A549 (cell line): Measurements from ENCODE around the gene RAB8A. TPM values are rescaled to one million over a fixed set of nuclear protein-coding genes. Genes with fewer than 3 reads are reported as not detected.

ENCODE experiments used
- ATAC-seq, 2 experiments: fragments of 200-7000 bp in 1 of 2; fragments of >200 bp in 1 of 2; cut with Nextera tagmentation in 1 of 2; cut with Tn5 transposase in 1 of 2; 3 replicates each; pipeline versions ENCODE4 v1.8.0 to v1.9.1; 2018 to 2020; ENCODE audit warnings: mild to moderate bottlenecking in 1 of 2, moderate library complexity in 1 of 2
- CTCF ChIA-PET: fragments of 300-600 bp; sonication (Branson Sonifier 250); formaldehyde crosslinking; extraction: SDS; loops from one replicate; lab custom pipeline; 2021; ENCODE audit warnings: antibody characterized with exemption, inconsistent platforms; lab: Yijun Ruan, JAX
- POLR2A ChIA-PET: fragments of 350-600 bp; formaldehyde crosslinking; extraction: SDS; loops from one replicate; lab custom pipeline; 2021; ENCODE audit warnings: antibody characterized with exemption, inconsistent platforms; lab: Yijun Ruan, JAX
- DNase-seq, 2 experiments: peaks; one replicate each; pipeline versions ENCODE4 v3.0.0 to v3.0.0-alpha.2; 2011 to 2016; ENCODE audit warnings: low read depth in 1 of 2, low spot score in 1 of 2
- FAIRE-seq: peaks from 2 replicates; lab custom pipeline; 2011; peaks lifted over from hg19 to GRCh38; lab: Jason Lieb, UNC
- H3K27ac ChIP-seq, 2 experiments: fragments of >200 bp; sonication (Bioruptor Twin); formaldehyde crosslinking; 3 replicates each; pipeline ENCODE4 v1.5.1; 2016 to 2017
- H3K4me1 ChIP-seq: fragments of >200 bp; sonication (Bioruptor Twin); formaldehyde crosslinking; 3 replicates; pipeline ENCODE4 v1.6.1; 2016
- H3K4me2 ChIP-seq: fragments of >200 bp; sonication (Bioruptor Twin); formaldehyde crosslinking; 3 replicates; pipeline ENCODE4 v1.6.1; 2016
- H3K4me3 ChIP-seq: fragments of >200 bp; sonication (Bioruptor Twin); formaldehyde crosslinking; 3 replicates; pipeline ENCODE4 v1.5.1; 2016
- H3K9me3 ChIP-seq: fragments of >200 bp; sonication (Bioruptor Twin); formaldehyde crosslinking; 3 replicates; pipeline ENCODE4 v1.6.1; 2016
- ATOH8 ChIP-seq: fragments of 250-450 bp; sonication (Bioruptor Pico); IDR thresholded peaks from 2 replicates; pipeline ENCODE4 v1.5.0; 2020; ENCODE audit warnings: low read depth, mild to moderate bottlenecking, moderate library complexity
- CBX2 ChIP-seq: fragments of 200-600 bp; sonication (generic); IDR thresholded peaks from 2 replicates; pipeline ENCODE4 v1.6.1; 2016; ENCODE audit warnings: low read depth, mild to moderate bottlenecking, borderline replicate concordance
- CEBPB ChIP-seq, 2 experiments: fragments of >200 bp in 1 of 2; sonication (Bioruptor Twin) in 1 of 2; formaldehyde crosslinking in 1 of 2; IDR thresholded peaks; 2 replicates each; pipeline ENCODE4 v1.6.1; 2012 to 2016
- CHD2 ChIP-seq: fragments of 150-350 bp; IDR thresholded peaks from 2 replicates; pipeline ENCODE4 v1.6.1; 2014; ENCODE audit warnings: low read length; ENCODE audit not compliant: partially characterized antibody
- CTCF ChIP-seq: fragments of >200 bp; sonication (Bioruptor Twin); formaldehyde crosslinking; IDR thresholded peaks from 3 replicates; pipeline ENCODE4 v1.5.1; 2016
- EP300 ChIP-seq, 2 experiments: fragments of >200 bp; sonication (Bioruptor Twin); formaldehyde crosslinking; IDR thresholded peaks; 2 replicates in 1 of 2; 3 replicates in 1 of 2; pipeline ENCODE4 v1.6.1; 2016 to 2017
- ESRRA ChIP-seq: fragments of 150-350 bp; IDR thresholded peaks from 2 replicates; pipeline ENCODE4 v1.6.1; 2014; ENCODE audit warnings: mild to moderate bottlenecking, low read length, borderline replicate concordance
- FOSL2 ChIP-seq, 2 experiments: fragments of 450-650 bp in 1 of 2; fragments of >200 bp in 1 of 2; sonication (Bioruptor Twin) in 1 of 2; formaldehyde crosslinking; IDR thresholded peaks; 2 replicates each; pipeline versions ENCODE4 v1.5.0 to v1.6.1; 2016 to 2020; ENCODE audit warnings: mild to moderate bottlenecking in 1 of 2, moderate library complexity in 1 of 2
- GATA3 ChIP-seq: IDR thresholded peaks from 2 replicates; pipeline ENCODE4 v1.6.1; 2012; ENCODE audit warnings: borderline replicate concordance
- HOXB5 ChIP-seq: fragments of 250-450 bp; sonication (Bioruptor Pico); IDR thresholded peaks from 2 replicates; pipeline ENCODE4 v1.5.0; 2020; ENCODE audit warnings: mild to moderate bottlenecking, moderate library complexity
- MAFK ChIP-seq: fragments of 450-650 bp; IDR thresholded peaks from 2 replicates; pipeline ENCODE4 v1.6.1; 2014; ENCODE audit not compliant: partially characterized antibody
- MAX ChIP-seq: IDR thresholded peaks from 2 replicates; pipeline ENCODE4 v1.6.1; 2012
- PHF8 ChIP-seq: fragments of 200-600 bp; sonication (generic); IDR thresholded peaks from 2 replicates; pipeline ENCODE4 v1.6.1; 2016; ENCODE audit warnings: low read depth, mild to moderate bottlenecking, antibody characterized with exemption, moderate library complexity, borderline replicate concordance
- POLR2AphosphoS2 ChIP-seq: conservative IDR thresholded peaks from 2 replicates; pipeline ENCODE4 v1.6.1; 2012; ENCODE audit warnings: low read length, improper control_type of control experiment, inconsistent platforms
- RARB ChIP-seq: fragments of 250-450 bp; sonication (Bioruptor Pico); IDR thresholded peaks from 2 replicates; pipeline ENCODE4 v1.8.0; 2021; ENCODE audit warnings: mild to moderate bottlenecking, moderate library complexity
- RFX5 ChIP-seq: fragments of 450-650 bp; IDR thresholded peaks from 2 replicates; pipeline ENCODE4 v1.7.1; 2014; ENCODE audit warnings: antibody characterized with exemption, mild to moderate bottlenecking, moderate library complexity
- RNF2 ChIP-seq: fragments of 200-600 bp; sonication (generic); IDR thresholded peaks from 2 replicates; pipeline ENCODE4 v1.6.1; 2016; ENCODE audit warnings: low read depth, mild to moderate bottlenecking, antibody characterized with exemption, moderate library complexity, borderline replicate concordance
- TFCP2L1 ChIP-seq: fragments of 250-450 bp; sonication (Bioruptor Pico); IDR thresholded peaks from 2 replicates; pipeline ENCODE4 v1.5.0; 2021; ENCODE audit warnings: mild to moderate bottlenecking
- TP53 ChIP-seq: fragments of 250-450 bp; sonication (Bioruptor Pico); IDR thresholded peaks from 2 replicates; pipeline ENCODE4 v1.5.0; 2021; ENCODE audit warnings: mild to moderate bottlenecking, moderate library complexity
- ZNF302 ChIP-seq: fragments of 250-450 bp; sonication (Bioruptor Pico); IDR thresholded peaks from 2 replicates; pipeline ENCODE4 v1.9.0; 2021; ENCODE audit warnings: inconsistent platforms, mild to moderate bottlenecking, moderate library complexity
- ZSCAN20 ChIP-seq: fragments of 250-450 bp; sonication (Bioruptor Pico); IDR thresholded peaks from 2 replicates; pipeline ENCODE4 v1.8.0; 2022; ENCODE audit warnings: mild to moderate bottlenecking, moderate library complexity
- WGBS: methylation state at CpG from one replicate; pipeline ENCODE4 v1.1.6; 2017; ENCODE audit errors: missing lambda C conversion rate; 5-methylcytosine and 5-hydroxymethylcytosine counted together
- polyA plus RNA-seq, 4 experiments: library from polyadenylated mRNA; depleted of rRNA in 3 of 4; stranded (reverse); fragments of >200 nt; fragmentation: RNase III in 1 of 4; extraction: RNeasy Plus Mini Kit Qiagen cat#74134 plus additional on column Dnase treatment in 1 of 4; gene quantifications; 2 replicates in 3 of 4; 3 replicates in 1 of 4; pipeline ENCODE4 v1.2.3, GENCODE V29; 2011 to 2017
- TF ChIP-seq, protein P1 (sequence below): fragments of >200 bp; sonication (Bioruptor Twin); formaldehyde crosslinking; IDR thresholded peaks from 2 replicates; pipeline ENCODE4 v1.6.1; 2016
- TF ChIP-seq, protein P2 (sequence below): fragments of 250-450 bp; sonication (Bioruptor Pico); IDR thresholded peaks from 2 replicates; pipeline ENCODE4 v1.5.0; 2021; ENCODE audit warnings: mild to moderate bottlenecking, moderate library complexity, borderline replicate concordance

Gene RAB8A
- polyA plus RNA-seq, 2 of the 4 experiments (the other 2 are of a cell fraction): 89.2 to 91.4 TPM

- 89% methylated on average over 9 of the region's 11 CpGs for WGBS
These were observed 15.4 kb downstream of the RAB8A start for GRCh38 chr19:16127080-16127479.

DNA sequence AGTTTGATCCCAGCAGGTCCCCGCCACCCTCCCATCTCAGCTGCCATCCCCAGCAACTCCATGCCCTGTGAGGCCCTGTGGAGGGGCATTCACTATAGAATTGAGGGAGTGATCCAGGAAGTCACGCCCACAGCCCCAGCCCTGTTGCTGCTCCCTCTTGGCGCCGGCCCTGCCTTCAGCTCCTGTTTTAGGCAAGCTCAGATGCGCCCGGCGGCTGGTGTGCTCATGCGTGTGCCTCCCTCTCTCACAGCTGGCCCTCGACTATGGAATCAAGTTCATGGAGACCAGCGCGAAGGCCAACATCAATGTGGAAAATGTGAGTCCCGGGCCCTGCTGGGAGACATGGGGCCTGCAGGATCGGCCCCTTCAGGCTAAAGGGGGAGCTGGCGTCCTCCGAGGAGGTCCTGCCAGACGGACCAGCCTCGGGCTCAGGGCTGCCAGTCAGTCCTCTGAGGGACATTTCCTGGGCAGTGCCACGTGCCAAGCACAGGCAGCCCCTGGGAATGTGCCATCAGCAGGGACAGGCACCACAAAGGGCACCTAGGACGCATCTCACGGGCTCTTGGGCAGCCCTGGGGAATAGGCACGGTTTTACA, 16.2 kb downstream of the RAB8A start:
- H3K9me3 ChIP-seq: no peaks in the 10 kb centered on the region
- ATAC-seq (no peak), DNase-seq (no peak), FAIRE-seq (no peak)
- ChIA-PET CTCF (interaction anchor here (0.6 kb wide), 1 partner anchor 115 kb away, joined by 4 read pairs; no protein-coding TSS in a partner anchor), POLR2A (no interaction called here)
- WGBS: 88% methylated on average over 7 of the region's 21 CpGs
- no peak overlapping the region for H3K27ac ChIP-seq
- no peak overlapping the region for H3K4me3 ChIP-seq
- no peaks in the 10 kb centered on the region for H3K4me1 ChIP-seq
- TF ChIP-seq, protein P1, sequence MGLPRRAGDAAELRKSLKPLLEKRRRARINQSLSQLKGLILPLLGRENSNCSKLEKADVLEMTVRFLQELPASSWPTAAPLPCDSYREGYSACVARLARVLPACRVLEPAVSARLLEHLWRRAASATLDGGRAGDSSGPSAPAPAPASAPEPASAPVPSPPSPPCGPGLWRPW: no peak
- TF ChIP-seq ZSCAN20 (CRISPR knock-in tag) (no peak), GATA3 (no peak), RFX5 (no peak), POLR2AphosphoS2 (no peak), CEBPB (IDR thresholded peaks at IDR 0.05) (no peak), ATOH8 (CRISPR knock-in tag) (no peak), CBX2 (no peak), ESRRA (no peak), RARB (CRISPR knock-in tag) (no peak), HOXB5 (CRISPR knock-in tag) (no peak), MAX (no peak), MAFK (no peak), ZNF302 (CRISPR knock-in tag) (no peak), CTCF (no peak)
- TF ChIP-seq, protein P2, sequence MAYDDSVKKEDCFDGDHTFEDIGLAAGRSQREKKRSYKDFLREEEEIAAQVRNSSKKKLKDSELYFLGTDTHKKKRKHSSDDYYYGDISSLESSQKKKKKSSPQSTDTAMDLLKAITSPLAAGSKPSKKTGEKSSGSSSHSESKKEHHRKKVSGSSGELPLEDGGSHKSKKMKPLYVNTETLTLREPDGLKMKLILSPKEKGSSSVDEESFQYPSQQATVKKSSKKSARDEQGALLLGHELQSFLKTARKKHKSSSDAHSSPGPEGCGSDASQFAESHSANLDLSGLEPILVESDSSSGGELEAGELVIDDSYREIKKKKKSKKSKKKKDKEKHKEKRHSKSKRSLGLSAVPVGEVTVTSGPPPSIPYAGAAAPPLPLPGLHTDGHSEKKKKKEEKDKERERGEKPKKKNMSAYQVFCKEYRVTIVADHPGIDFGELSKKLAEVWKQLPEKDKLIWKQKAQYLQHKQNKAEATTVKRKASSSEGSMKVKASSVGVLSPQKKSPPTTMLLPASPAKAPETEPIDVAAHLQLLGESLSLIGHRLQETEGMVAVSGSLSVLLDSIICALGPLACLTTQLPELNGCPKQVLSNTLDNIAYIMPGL (CRISPR knock-in tag): no peak
- TF ChIP-seq, all 56 proteins: peak for 0
- no peak overlapping the region for H3K4me2 ChIP-seq

More at GRCh38 chr19:16127080-16127479, 15.4 kb downstream of the RAB8A start:
- Histone ChIP-seq H3K4me3 (no peak overlapping the region), H3K27ac (no peak overlapping the region), H3K4me2 (no peak overlapping the region), H3K9me3 (no peaks in the 10 kb centered on the region), H3K4me1 (no peaks in the 10 kb centered on the region)
- POLR2A ChIA-PET: no interaction called here
- DNase-seq (no peak), ATAC-seq (no peak), FAIRE-seq (no peak)
- CTCF ChIA-PET: interaction anchor here (1.4 kb wide), 1 partner anchor 16 kb away, joined by 6 read pairs; the partner anchor contains the start of gene RAB8A
- no peak for TF ChIP-seq CHD2
- TF ChIP-seq TFCP2L1 (CRISPR knock-in tag): no peak
- no peak for TF ChIP-seq PHF8
- no peak for TF ChIP-seq RNF2
- TF ChIP-seq FOSL2 (IDR thresholded peaks at IDR 0.05): no peak
- TF ChIP-seq FOSL2 (CRISPR knock-in tag; IDR thresholded peaks at IDR 0.05): no peak
- TF ChIP-seq ESRRA: no peak
- TF ChIP-seq, protein P1: no peak
- TF ChIP-seq EP300 (IDR thresholded peaks at IDR 0.05): no peak
- TF ChIP-seq TP53 (CRISPR knock-in tag): no peak
